ENCODE measurements around the gene NDST4.
A peak's percentile ranks its signal among the peaks of the same experiment; 100 is the strongest.

Gene NDST4

DNA sequence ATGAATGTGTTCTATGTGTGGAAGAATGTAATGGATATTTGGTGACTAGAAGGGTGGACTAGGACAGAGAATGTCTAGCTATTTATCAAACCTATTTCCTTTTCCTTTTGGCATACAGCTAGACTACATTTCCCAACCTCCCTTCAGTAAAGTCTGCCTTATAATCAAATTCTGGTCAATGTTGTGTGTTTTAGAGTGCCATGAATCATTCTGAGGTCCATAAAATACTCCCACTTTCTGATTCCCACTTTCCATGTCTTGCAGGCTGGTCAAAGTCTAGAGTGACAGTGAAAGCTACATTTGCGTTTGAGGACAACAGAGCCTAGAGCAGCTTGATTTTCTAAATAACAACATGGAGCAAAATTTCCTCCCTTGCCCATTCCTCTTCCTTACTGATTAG, 297.7 kb downstream of the NDST4 start:
- no peak for DNase-seq (ENCODE audit: low read depth)
- no peak overlapping the region for H3K4me3 ChIP-seq (ENCODE audit: low read depth, low read length)
- no peak for TF ChIP-seq CTCF (conservative IDR thresholded peaks at IDR 0.05; ENCODE audit: low read depth, low read length)

GRCh38 chr4:114813961-114814360, 299.5 kb downstream of the NDST4 start:
- DNase-seq (ENCODE audit: low read depth) = no peak
- no peak for TF ChIP-seq CTCF (conservative IDR thresholded peaks at IDR 0.05; ENCODE audit: low read depth, low read length)
- no peak overlapping the region for H3K4me3 ChIP-seq (ENCODE audit: low read depth, low read length)

DNA sequence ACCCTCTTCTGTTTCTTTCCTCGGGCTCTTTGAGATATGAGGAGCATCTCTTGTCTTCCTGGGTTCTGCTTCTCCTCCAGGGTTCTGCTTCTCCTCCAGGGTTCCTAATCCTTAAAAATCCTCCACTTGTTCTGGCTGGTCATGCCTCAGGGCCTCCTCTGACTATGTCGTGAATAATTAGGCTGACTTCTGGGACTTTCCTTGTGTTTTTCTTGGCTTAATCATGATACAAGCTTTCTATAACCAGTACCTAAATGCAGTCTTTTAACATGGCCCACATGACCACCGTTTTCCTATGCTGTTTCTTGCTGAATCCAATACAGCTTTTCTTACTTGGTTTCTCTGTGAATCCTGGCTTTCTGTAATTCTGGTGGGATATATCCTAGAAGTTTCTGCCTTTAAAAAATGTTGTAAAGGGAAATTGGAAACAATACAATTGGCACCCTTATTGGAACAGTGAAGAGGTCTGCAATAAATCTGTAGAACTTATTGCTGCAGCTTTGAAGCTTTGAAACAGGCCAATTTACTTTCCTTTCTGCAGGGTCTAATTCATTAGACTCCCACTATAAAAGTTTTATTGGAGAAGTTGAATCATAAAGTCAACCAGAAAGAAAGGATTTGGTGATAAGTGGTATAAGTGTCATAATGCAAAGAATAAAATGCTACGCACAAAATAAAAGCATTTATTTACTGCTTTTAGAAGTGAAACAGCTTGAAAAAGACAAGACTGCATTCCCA, 301.7 kb downstream of the NDST4 start:
- H3K4me3 ChIP-seq (ENCODE audit: low read depth, low read length) = no peak overlapping the region
- no peak for DNase-seq (ENCODE audit: low read depth)
- no peak for TF ChIP-seq CTCF (conservative IDR thresholded peaks at IDR 0.05; ENCODE audit: low read depth, low read length)

- TF ChIP-seq CTCF (conservative IDR thresholded peaks at IDR 0.05; ENCODE audit: low read depth, low read length) = peak; percentile 74
- DNase-seq (ENCODE audit: low read depth) = peak; percentile 24
- H3K4me3 ChIP-seq (ENCODE audit: low read depth, low read length) = no peak overlapping the region
Observed at GRCh38 chr4:114807759-114808404, 305.5 kb downstream of the NDST4 start.

DNA sequence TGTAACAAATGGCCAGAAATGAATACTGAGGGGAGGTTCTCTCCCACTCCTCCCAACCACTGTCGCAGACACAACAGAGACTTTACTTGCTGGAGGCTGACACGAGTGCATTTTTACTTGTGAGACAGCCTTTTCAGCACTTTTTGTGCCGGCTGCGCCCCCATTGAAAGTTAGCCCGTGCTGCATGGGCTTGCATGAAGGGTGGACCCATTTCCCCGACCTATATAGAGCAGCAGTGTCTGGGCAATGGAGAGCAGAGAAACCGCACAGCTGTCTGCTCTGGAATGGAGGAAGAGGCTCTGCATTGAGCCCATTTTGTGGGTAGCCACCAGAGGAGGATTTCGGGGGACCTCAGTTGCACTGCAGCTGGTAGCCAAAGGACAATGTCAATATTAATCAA, 306.1 kb downstream of the NDST4 start:
- no peak for TF ChIP-seq CTCF (conservative IDR thresholded peaks at IDR 0.05; ENCODE audit: low read depth, low read length)
- H3K4me3 ChIP-seq (ENCODE audit: low read depth, low read length) = no peak overlapping the region
- DNase-seq (ENCODE audit: low read depth) = no peak

DNA sequence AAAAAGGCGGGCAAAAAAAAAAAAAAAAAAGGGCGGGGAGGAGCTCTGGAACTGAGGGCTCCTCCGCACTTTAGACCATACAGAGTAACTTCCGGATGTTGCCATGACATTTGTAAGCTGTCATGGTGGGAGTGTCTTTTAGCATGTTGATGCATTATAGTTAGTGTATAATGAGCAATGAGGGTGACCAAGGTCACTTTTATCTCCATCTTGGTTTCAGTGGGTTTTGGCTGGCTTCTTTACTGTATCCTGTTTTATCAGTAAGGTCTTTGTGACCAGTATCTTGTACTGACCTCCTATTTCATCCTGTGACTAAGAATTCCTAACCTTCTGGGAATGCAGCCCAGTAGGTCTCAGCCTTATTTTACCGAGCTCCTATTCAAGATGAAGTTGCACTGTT, 321.4 kb downstream of the NDST4 start:
- no peak for TF ChIP-seq CTCF (conservative IDR thresholded peaks at IDR 0.05; ENCODE audit: low read depth, low read length)
- H3K4me3 ChIP-seq (ENCODE audit: low read depth, low read length) = no peak overlapping the region

GRCh38 chr4:114785570-114785969, 327.9 kb downstream of the NDST4 start:
- no peak for DNase-seq (ENCODE audit: low read depth)
- H3K4me3 ChIP-seq (ENCODE audit: low read depth, low read length) = no peak overlapping the region
- TF ChIP-seq CTCF (conservative IDR thresholded peaks at IDR 0.05; ENCODE audit: low read depth, low read length) = no peak

More for the DNA sequence above, 321.4 kb downstream of the NDST4 start:
- no peak for DNase-seq (ENCODE audit: low read depth)
